GM23248 (cell line): ENCODE measurements around the gene TRAPPC3L. TPM values are rescaled to one million over a fixed set of nuclear protein-coding genes. Genes with fewer than 3 reads are reported as not detected.
A peak's percentile ranks its signal among the peaks of the same experiment; 100 is the strongest.

ENCODE experiments used
- DNase-seq: peaks from one replicate; pipeline ENCODE4 v3.0.0-alpha.2; 2015
- H2AFZ ChIP-seq: fragments of 200-600 bp; sonication (generic); 2 replicates; pipeline ENCODE4 v1.6.1; 2016; ENCODE audit warnings: antibody characterized with exemption
- H3F3A ChIP-seq: fragments of 200-600 bp; sonication (generic); 2 replicates; pipeline ENCODE4 v1.6.1; 2016; ENCODE audit warnings: mild to moderate bottlenecking, antibody characterized with exemption, mixed run types; ENCODE audit not compliant: insufficient read depth
- H3K27ac ChIP-seq: fragments of 200-600 bp; sonication (generic); 2 replicates; pipeline ENCODE4 v1.5.1; 2016; ENCODE audit warnings: mild to moderate bottlenecking
- H3K27me3 ChIP-seq: fragments of 200-600 bp; sonication (generic); replicated peaks from 2 replicates; pipeline ENCODE4 v1.6.1; 2016; ENCODE audit warnings: mild to moderate bottlenecking; ENCODE audit not compliant: insufficient read depth
- H3K36me3 ChIP-seq: fragments of 200-600 bp; sonication (generic); 2 replicates; pipeline ENCODE4 v1.6.1; 2016; ENCODE audit warnings: low read depth, mild to moderate bottlenecking
- H3K4me1 ChIP-seq: fragments of 200-600 bp; sonication (generic); 2 replicates; pipeline ENCODE4 v1.6.1; 2016; ENCODE audit warnings: mild to moderate bottlenecking; ENCODE audit not compliant: insufficient read depth
- H3K4me2 ChIP-seq: fragments of 200-600 bp; sonication (generic); one replicate; pipeline ENCODE4 v1.6.1; 2016; ENCODE audit warnings: mild to moderate bottlenecking; ENCODE audit not compliant: unreplicated experiment
- H3K4me3 ChIP-seq: fragments of 200-600 bp; sonication (generic); 2 replicates; pipeline ENCODE4 v1.5.1; 2016; ENCODE audit warnings: mild to moderate bottlenecking
- H3K79me2 ChIP-seq: fragments of 200-600 bp; sonication (generic); 2 replicates; pipeline ENCODE4 v1.6.1; 2016; ENCODE audit warnings: mild to moderate bottlenecking; ENCODE audit not compliant: insufficient read depth
- H3K9ac ChIP-seq: fragments of 200-600 bp; sonication (generic); 2 replicates; pipeline ENCODE4 v1.6.1; 2016; ENCODE audit warnings: mild to moderate bottlenecking
- H3K9me2 ChIP-seq: fragments of 200-600 bp; sonication (generic); 2 replicates; pipeline ENCODE4 v1.6.1; 2016; ENCODE audit warnings: mixed run types, mild to moderate bottlenecking, moderate library complexity; ENCODE audit not compliant: insufficient read depth
- H3K9me3 ChIP-seq: fragments of 200-600 bp; sonication (generic); one replicate; pipeline ENCODE4 v1.6.1; 2017; ENCODE audit warnings: low read depth
- H4K20me1 ChIP-seq: fragments of 200-600 bp; sonication (generic); 2 replicates; pipeline ENCODE4 v1.6.0; 2016; ENCODE audit not compliant: insufficient read depth
- EZH2 ChIP-seq: fragments of 200-600 bp; sonication (generic); IDR thresholded peaks from 2 replicates; pipeline ENCODE4 v1.6.1; 2018; ENCODE audit warnings: antibody characterized with exemption, mild to moderate bottlenecking; ENCODE audit not compliant: insufficient read depth, poor library complexity, severe bottlenecking
- EZH2phosphoT487 ChIP-seq: fragments of 200-600 bp; sonication (generic); IDR thresholded peaks from 2 replicates; pipeline ENCODE4 v1.6.1; 2018; ENCODE audit warnings: antibody characterized with exemption, moderate library complexity, mild to moderate bottlenecking, low read depth; ENCODE audit not compliant: insufficient read depth
- WGBS, 2 experiments: methylation state at CpG; one replicate each; pipeline ENCODE4 v1.1.6; 2015 to 2017; ENCODE audit warnings: low lambda C conversion rate in 2 of 2, low coverage in 1 of 2; ENCODE audit errors: missing lambda C conversion rate in 2 of 2; 5-methylcytosine and 5-hydroxymethylcytosine counted together
- in situ Hi-C: fragments of 300-500 bp; cut with MboI; formaldehyde crosslinking; loops from 2 replicates; pipeline ENCODE4 v1.15.0; 2020
- polyA plus RNA-seq: library from polyadenylated mRNA; unstranded; fragments of >200 nt; fragmentation: Nextera tagmentation; extraction: Ambion mirVana; gene quantifications from 2 replicates; pipeline ENCODE4 v1.2.1, GENCODE V29; 2016
- total RNA-seq: library from RNA; depleted of rRNA; stranded (reverse); fragments of >200 nt; shearing (Covaris generic); gene quantifications from 2 replicates; pipeline ENCODE4 v1.2.3, GENCODE V29; 2014

The TRAPPC3L gene
- total and polyA plus RNA-seq, 2 experiments from 2014 or later = not detected

DNA sequence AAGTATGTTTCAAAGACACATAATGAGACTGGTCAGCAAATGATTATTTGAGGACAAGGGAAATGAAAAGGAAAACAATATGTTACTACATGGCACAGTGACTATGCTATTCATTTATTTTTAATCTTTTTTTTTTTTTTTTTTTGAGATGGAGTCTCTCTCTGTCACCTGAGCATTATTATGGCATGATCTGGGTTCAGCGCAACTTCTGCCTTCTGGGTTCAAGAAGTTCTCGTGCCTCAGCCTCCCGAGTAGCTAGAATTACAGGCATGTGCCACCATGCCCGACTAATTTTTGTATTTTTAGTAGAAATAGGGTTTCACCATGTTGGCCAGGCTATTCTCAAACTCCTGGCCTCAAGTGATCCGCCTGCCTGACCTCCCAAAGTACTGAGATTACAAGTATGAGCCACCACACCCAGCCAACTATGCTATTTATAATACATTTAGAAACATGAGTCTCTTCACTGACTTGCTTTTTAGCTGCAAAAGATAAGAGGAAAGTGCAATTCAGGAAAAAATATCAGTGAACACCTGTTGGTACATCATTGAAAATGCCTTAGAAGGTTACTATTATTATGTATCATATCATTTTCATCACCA, 11.4 kb upstream of the TRAPPC3L start:
- 94 to 95% methylated on average over 5 of the region's 5 CpGs for WGBS, 2 experiments
- peaks cover 38% of the 10 kb centered on the region for H3F3A ChIP-seq
- no peaks in the 10 kb centered on the region for H4K20me1 ChIP-seq
- H3K9me3 ChIP-seq = no peaks in the 10 kb centered on the region
- in situ Hi-C loops = no loop called here
- H3K27ac ChIP-seq = peak overlapping the region; percentile 70
- no peaks in the 10 kb centered on the region for H3K9me2 ChIP-seq
- H3K79me2 ChIP-seq = no peaks in the 10 kb centered on the region
- H3K9ac ChIP-seq = no peak overlapping the region
- no peak for TF ChIP-seq EZH2phosphoT487
- no peak for TF ChIP-seq EZH2
- H3K36me3 ChIP-seq = no peaks in the 10 kb centered on the region
- peaks cover 56% of the 10 kb centered on the region for H3K4me1 ChIP-seq
- no peaks in the 10 kb centered on the region for H3K27me3 ChIP-seq
- no peak overlapping the region for H2AFZ ChIP-seq
- peak overlapping the region; percentile 51 for H3K4me2 ChIP-seq
- no peak overlapping the region for H3K4me3 ChIP-seq
- DNase-seq = no peak

- WGBS, 2 experiments = 0% methylated on average over 1 of the region's 1 CpG
- H3K36me3 ChIP-seq = no peaks in the 10 kb centered on the region
- peak overlapping the region; percentile 23 for H2AFZ ChIP-seq
- in situ Hi-C loops = no loop called here
- no peaks in the 10 kb centered on the region for H3K79me2 ChIP-seq
- peak; percentile 83 for DNase-seq
- peaks cover 38% of the 10 kb centered on the region for H3F3A ChIP-seq
- H3K27ac ChIP-seq = peak overlapping the region; percentile 70
- no peak overlapping the region for H3K9ac ChIP-seq
- no peak overlapping the region for H3K4me3 ChIP-seq
- H3K9me2 ChIP-seq = no peaks in the 10 kb centered on the region
- H3K27me3 ChIP-seq = no peaks in the 10 kb centered on the region
- H3K9me3 ChIP-seq = no peaks in the 10 kb centered on the region
- peak overlapping the region; percentile 51 for H3K4me2 ChIP-seq
- no peaks in the 10 kb centered on the region for H4K20me1 ChIP-seq
- TF ChIP-seq EZH2phosphoT487 (no peak), EZH2 (no peak)
- peaks cover 54% of the 10 kb centered on the region for H3K4me1 ChIP-seq
Observed at GRCh38 chr6:116556065-116556464, 10.6 kb upstream of the TRAPPC3L start.

- Histone ChIP-seq H3F3A (peaks cover 35% of the 10 kb centered on the region), H4K20me1 (no peaks in the 10 kb centered on the region), H3K4me3 (no peak within 1 kb of the TSS), H3K9me2 (no peaks in the 10 kb centered on the region), H3K4me2 (no peak within 1 kb of the TSS), H3K27ac (no peak within 1 kb of the TSS), H3K36me3 (no peaks in the 10 kb centered on the region), H3K9ac (no peak within 1 kb of the TSS), H2AFZ (no peak within 1 kb of the TSS), H3K9me3 (no peaks in the 10 kb centered on the region), H3K4me1 (peaks cover 36% of the 10 kb centered on the region), H3K79me2 (no peaks in the 10 kb centered on the region), H3K27me3 (no peaks in the 10 kb centered on the region)
- TF ChIP-seq EZH2 = no peak
- no peak for TF ChIP-seq EZH2phosphoT487
- DNase-seq = no peak
- in situ Hi-C loops = no loop called here
Observed at GRCh38 chr6:116553451-116553850, 8.0 kb upstream of the TRAPPC3L start, which contains the start of gene CALHM4. Gene CALHM4 (plus strand): TSS chr6:116553751. CDS start chr6:116553794, 43 bp downstream.

GRCh38 chr6:116550796-116551195, 5.3 kb upstream of the TRAPPC3L start:
- Histone ChIP-seq H3F3A (peaks cover 9% of the 10 kb centered on the region), H3K27ac (no peak overlapping the region), H3K27me3 (no peaks in the 10 kb centered on the region), H3K9ac (no peak overlapping the region), H4K20me1 (no peaks in the 10 kb centered on the region), H2AFZ (no peak overlapping the region), H3K9me2 (no peaks in the 10 kb centered on the region), H3K4me1 (peaks cover 11% of the 10 kb centered on the region), H3K79me2 (no peaks in the 10 kb centered on the region), H3K4me3 (no peak overlapping the region), H3K9me3 (no peaks in the 10 kb centered on the region), H3K36me3 (no peaks in the 10 kb centered on the region), H3K4me2 (no peak overlapping the region)
- DNase-seq = no peak
- in situ Hi-C loops = no loop called here
- no peak for TF ChIP-seq EZH2phosphoT487
- TF ChIP-seq EZH2 = no peak
- 55 to 58% methylated on average over 4 of the region's 4 CpGs for WGBS, 2 experiments
